TTC549 (cell line): ENCODE results near the gene DNASE1.

Experiments used
- FAIRE-seq: peaks from 2 replicates; lab custom pipeline; 2012; peaks lifted over from hg19 to GRCh38; lab: Jason Lieb, UNC

DNASE1 gene

DNA sequence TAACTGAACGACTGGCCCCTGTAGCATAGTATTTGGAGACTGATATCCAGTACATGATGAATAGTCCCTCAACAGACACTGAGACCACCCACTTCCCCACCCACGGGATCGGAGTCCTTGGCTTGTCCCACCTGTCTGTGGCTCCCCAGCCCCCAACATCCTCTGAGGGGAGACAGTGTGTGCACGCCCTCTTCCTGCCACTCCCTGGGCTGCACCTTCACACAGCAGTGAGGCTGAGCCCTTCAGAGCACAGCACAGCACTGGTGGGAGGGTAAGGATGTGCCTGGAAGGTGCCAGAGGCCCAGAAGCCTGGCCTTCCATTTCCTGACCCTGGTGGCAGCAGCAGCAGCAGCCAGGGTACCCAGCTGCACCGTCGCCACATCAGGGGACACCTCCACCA lies 11.0 kb downstream of the DNASE1 start:
- FAIRE-seq = no peak

DNA sequence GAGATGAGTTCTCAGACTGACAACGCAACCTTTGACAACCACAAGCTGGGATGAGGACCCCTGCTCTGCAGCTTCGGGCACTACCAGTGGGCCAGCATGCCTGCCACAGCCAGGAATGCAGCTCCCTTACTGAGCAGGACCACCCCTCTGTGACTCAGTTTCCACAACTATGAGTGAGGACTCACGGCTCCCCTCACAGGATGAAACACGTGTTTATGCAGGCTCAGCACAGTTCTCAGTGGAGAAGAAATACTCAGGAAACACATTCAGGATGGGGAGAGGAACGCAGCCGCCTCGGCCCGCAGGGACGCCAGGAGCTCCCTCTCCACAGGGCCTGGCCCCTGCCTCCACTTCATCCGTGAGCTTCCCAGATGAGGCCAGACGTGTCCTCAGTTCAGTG lies 14.1 kb downstream of the DNASE1 start:
- FAIRE-seq = no peak

DNA sequence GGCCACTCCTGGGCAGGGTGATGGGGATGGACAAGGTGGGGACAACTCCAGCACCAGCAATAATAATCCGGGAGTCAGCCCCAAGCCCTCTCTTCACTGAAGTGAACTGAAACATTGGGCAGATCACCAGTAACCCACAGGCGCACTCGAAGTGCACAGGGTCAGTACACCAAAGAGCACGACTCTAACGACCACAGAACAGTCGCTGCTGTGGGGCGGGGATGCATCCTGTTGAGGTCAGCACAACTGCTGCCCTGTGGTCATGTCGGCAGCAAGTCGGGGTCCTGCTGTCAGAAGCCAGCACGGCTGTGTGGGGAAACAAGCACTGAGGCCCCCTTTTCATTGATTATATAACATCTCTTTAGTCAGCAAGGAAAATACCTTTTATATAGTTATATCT lies 14.6 kb downstream of the DNASE1 start:
- no peak for FAIRE-seq

DNA sequence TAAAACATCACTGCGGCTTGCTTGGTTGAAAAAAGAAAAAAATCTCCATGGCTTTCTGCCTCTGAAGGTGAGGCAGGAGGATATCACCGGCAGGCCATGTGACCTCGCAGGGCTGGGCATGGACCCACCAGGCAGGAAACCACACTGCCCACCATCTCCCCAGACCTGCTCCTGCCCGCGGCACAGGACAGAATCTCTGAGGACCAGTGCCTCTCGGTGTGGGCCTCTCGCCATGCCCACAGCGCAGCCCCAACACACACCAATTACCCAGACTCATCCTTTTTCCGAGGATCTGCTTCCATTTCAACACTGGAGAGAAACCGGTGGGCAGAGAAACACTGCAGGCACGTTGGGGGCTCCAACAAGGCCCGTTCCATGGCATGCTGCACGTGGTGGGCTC lies 16.2 kb downstream of the DNASE1 start:
- no peak for FAIRE-seq

DNA sequence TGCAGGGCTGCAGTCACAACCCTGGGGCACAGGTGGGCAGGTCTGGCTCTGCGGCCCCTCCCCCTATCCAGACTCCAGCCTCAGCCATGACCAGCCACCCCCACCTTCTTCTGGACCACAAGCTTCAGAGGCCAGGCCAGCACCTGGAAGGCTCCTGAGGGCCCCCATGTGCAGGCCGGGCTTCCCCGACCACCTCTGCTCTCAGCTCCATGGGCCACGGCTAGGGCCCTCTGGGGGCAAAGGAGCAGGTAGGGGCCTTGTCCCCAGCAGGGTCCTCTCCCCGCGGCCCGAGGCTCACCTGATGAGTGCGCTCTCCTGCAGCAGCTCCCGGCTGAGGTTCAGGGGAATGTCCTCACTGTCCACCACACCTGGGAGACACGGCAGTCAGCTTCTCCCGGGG lies 16.9 kb downstream of the DNASE1 start:
- FAIRE-seq = no peak

DNA sequence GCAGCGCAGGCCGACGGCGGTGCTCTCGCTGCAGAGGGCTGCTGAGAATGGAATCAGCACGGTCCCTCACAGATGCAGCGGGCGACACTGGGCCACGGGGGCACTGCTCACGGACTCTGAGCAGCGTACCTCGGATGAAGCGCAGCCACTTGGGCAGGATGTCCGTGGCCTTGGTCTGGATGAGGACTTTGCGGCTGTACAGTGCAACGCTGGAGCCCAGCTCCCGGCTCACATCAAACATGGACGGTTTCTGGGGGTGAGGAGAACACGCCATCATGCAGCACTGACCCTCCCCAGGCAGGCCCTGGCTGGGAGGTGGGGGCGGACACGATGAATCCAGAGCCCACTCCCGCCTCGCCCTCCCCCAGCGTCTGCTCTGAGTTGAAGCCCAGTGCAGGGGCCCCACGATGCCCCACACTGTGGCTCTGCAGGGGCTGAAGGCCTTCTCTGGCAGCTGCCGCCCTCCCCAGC lies 18.1 kb downstream of the DNASE1 start:
- no peak for FAIRE-seq

DNA sequence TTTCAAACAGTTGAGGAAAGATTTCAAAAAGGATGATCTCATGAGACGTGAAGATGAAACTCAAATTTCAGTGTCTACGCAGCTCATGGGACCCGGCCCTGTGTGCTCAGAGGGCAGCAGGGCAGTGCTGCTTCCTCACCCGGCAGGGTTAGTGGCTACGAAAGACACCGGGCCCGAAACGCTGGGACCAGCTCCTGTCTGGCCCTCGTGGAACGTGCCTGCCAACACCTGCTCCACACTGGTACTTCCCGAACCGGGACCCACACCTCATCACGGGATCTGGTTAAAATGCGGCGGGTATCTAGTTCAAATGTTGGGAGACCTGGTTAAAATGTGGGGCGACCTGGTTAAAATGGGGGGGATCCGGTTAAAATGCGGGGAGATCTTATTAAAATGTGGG lies 18.7 kb downstream of the DNASE1 start:
- FAIRE-seq = no peak

DNA sequence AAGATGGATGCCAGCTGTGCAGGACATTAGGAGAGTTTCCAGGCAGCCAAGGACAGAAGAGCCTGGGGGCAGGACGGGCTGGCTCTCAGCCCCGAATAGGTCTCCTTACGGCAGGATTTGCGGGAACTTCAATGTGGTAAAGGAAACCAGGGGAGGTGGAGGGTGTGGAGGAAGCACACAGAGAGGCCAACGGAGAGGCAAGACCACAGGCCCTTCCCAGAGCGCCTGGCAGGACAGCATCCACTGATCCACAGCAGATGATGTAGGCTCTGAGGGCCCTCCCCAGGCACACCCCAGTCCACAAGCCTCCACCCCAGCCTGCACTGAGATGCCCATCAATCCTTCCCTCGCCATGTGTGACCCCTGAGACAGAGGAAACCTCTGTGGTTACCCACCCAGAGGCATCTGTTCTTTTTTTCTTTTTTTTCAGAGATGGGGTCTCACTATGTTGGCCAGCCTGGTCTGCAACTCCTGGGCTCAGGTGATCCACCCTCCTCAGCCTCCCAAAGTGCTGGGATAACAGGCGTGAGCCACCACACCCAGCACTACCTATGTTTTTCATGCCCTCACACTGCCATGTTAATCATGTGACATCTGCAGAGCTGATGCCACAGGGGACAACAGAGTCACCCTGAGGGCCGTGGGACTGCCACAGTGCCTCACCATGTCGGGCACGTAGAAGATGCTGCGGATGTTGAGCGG lies 19.3 kb downstream of the DNASE1 start:
- FAIRE-seq = no peak

DNA sequence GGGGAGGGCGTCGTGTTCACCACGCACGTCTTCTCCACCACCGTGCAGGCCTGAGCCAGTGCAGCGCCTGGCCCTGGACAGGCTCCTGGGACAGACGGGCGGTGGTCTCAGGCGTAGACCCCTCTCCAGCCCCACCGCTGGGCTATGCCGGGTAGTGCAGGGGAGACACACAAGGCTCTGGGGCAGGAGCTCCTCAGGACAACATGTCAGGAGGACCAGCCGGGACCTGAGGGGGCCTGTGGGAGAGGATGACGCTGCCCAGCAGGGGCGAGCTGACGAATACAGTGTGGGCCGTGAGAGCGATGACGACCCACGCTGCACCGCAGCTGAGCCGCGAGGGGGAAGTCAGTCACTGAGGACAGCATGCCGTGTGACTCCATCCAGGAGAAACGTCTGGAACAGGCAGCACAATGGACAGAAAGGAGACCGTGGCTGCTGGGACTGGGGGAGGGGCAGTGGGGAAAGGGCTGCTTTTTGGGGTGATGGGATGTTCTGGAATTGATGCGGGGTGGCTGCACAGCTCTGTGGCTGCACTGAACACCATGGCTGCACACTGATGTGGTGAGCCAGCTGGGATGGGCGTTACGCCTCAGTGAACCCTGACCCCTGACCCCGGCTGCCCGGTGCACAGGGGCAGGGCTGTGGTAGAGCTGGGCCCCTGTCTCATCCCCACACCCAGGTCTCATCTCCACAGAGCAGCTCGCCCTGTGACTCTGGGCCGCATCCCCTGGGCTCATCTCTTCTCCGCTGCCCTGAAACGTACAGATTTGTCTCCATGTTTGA lies 20.2 kb downstream of the DNASE1 start:
- FAIRE-seq = no peak

DNA sequence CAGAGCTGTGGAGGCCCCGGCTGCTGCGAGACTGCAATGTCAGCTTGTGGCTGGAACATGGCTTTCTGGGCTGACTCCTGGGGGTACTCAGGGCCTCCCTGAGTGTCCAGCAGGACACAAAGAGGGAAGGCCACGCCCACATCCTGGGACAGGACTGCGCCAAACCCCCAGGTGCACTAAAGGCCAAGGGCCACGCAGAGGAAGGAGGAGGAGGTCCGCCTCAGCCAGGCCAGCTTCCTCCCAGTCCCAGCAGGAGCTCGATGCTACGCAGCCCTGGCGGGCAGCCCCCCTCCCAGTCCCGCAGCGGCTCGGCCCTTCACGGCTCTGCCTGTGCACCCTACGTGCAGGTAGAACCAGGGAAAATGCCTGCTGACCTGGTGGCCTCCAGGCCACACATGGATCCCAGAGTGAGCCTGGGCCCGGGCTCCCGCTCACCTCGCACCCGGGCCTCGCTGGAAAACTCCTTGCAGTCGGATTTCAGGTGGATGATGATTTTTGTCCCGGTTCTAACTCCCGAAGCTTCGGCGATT lies 21.2 kb downstream of the DNASE1 start:
- no peak for FAIRE-seq

DNA sequence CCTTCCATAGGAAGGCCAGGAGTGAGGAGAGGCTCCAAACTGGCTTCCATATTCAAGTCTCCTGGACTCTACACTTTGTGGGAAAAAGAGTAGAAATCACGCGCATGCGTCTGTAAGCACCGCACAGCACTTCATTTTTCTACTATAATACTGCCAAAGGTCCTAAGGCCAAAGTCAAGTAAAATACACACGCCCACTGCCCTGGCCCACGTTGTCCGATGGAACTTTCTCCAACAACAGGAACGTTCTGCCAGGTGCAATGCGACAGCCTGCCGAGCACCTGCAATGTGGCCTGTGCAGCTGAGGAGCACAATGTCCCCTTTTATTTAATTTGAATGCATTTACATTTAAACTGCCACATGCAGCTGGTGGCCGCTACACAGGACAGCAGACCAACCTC lies 23.5 kb downstream of the DNASE1 start:
- no peak for FAIRE-seq

DNA sequence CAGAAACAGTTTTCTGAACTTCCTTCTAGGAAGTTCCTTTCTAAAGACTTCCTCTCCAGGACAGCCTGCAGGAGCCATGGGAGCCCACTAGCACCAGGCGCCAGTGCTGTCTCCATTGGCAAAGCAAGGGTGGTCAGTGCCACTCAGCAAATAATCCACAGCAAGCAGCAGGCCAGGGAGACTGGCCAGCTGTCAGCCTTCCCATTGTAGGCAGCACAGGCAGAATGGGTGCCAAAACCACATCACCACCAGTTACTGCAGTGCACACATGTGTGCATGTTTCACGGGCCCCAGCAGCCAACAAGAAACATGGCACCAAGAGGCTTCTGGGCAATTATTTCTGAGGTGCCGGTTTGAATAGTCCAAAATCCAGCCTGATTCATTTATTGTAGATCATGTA lies 26.7 kb downstream of the DNASE1 start:
- no peak for FAIRE-seq

- no peak for FAIRE-seq
These were observed 32.5 kb downstream of the DNASE1 start for GRCh38 chr16:3687021-3687420.

DNA sequence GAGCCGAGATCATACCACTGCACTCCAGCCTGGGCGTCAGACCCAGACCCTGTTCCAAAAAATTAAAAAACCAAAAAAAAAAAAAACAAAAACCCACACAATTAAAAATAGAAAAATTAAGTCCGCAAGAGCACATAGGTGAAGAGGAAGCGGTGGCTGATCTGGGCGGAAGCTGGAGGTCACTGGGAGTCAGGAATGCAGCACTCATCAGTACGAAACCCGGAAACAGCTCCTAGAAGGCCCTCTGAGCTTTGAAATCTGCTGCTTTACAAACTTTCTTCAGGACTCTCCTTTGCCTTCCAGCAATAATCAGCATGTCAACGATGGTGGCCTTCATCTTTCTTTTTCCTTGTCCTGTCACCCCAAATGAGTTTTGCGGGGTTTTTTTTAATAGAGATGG lies 33.3 kb downstream of the DNASE1 start:
- FAIRE-seq = no peak

DNA sequence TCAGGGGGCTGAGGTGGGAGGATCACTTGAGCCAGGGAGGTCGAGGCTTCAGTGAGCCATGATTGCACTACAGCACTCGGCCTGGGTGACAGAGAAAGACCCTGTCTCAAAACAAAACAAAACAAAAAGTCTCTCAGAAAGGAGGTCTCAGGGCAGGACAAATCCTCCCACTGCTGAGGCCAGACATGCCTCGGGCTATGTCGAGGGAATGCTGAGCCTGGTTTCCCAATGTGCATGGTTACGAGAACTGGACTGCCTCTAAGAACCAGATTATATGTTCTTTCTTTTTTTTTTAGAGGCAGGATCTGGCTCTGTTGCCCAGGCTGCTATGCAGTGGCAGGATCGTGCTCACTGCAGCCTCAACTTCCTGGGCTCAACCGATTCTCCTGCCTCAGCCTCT lies 35.2 kb downstream of the DNASE1 start:
- FAIRE-seq = no peak

GRCh38 chr16:3690470-3690928 lies 36.0 kb downstream of the DNASE1 start:
- FAIRE-seq = no peak

- FAIRE-seq = no peak
These were observed 36.7 kb downstream of the DNASE1 start for GRCh38 chr16:3690980-3691720.

DNA sequence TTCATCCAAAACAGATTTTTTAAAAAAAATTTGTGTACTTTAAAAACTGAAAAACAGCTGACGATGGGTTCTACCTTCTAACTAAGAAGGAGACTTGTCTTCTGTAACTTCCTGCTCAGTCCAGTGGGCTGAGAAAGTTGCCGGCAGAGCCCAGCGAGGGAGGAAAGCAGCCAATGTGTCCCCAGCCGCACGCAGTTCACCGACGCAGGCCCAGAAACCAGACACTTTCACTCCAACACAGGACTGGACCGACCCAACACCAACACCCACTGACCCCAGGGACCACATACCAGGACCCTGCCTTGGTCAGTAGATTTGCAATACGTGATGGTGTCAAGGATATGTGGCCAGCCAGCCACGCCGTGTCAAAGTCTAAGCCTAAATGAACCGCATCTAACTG lies 37.3 kb downstream of the DNASE1 start:
- FAIRE-seq = no peak

DNA sequence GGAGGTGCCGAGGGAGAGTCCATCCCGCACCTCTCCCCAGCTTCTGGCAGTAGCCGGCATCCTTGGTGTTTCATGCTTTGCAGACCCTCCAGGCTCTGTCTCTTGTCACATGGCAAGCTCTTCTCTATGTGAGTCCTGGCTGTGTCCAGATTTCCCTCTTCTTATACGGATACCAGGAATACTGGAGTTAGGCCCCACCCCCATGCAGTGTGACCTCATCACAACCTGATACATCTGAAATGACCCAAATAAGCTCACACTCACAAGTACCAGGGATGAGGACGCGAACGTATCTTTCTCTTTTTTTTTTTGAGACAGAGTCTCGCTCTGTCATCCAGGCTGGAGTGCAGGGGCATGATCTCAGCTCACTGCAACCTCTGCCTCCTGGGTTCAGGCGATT lies 39.6 kb downstream of the DNASE1 start:
- no peak for FAIRE-seq

DNA sequence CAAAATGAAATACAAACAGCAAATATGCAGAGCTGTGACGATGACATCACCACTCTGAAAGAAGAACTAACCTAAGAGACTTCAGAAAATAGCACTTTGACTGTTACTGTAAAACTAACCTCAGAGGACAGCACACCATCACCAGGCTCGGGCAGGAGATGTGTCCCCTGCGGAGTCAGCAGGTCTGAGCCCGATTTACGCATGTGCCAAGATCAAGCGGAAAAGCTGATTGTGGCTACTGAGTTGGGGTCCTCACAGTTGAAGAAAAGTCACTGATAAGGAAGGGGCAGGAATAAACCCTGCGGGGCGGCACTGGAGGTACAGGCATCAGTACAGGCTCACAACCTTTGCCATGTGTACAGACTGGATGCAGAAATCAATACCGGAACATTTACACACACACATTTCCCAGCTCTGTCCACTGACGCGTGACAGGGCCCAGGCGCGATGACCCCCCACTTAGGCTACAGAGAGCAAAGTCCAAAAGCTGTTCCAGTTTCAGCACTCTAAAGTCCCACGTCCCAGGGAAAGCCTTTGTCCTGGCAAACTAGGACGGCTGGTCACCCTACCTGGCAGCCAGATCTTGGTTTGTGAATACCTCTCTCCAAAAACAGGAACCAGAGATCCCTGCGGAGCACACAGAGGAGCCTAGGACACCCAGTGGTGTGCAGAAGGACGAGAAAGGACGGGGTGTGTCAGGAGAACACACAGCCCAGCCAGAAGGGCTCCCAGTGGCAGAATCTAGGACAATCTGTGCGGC lies 41.3 kb downstream of the DNASE1 start:
- FAIRE-seq = no peak

GRCh38 chr16:3696425-3697218 lies 42.1 kb downstream of the DNASE1 start:
- no peak for FAIRE-seq
